HG03280 (cell line): Measurements from ENCODE around the gene CEP85L.

Experiments used
- ATAC-seq: cut with Tn5 transposase; IDR thresholded peaks from one replicate; pipeline ENCODE4 v1.9.1; 2021; ENCODE audit warnings: mild to moderate bottlenecking, moderate library complexity; ENCODE audit not compliant: unreplicated experiment

The CEP85L gene

GRCh38 chr6:118546164-118546879 is 105.1 kb downstream of the CEP85L start:
- no peak for ATAC-seq

GRCh38 chr6:118544105-118544504 is 107.3 kb downstream of the CEP85L start:
- ATAC-seq, result no peak

GRCh38 chr6:118542184-118542952 is 109.0 kb downstream of the CEP85L start:
- ATAC-seq, result no peak

GRCh38 chr6:118537574-118537973 is 113.8 kb downstream of the CEP85L start:
- ATAC-seq, result no peak

GRCh38 chr6:118536478-118536877 is 114.9 kb downstream of the CEP85L start:
- no peak for ATAC-seq

- no peak for ATAC-seq
Measured at GRCh38 chr6:118535176-118535844, 116.1 kb downstream of the CEP85L start.

GRCh38 chr6:118530942-118531341 is 120.4 kb downstream of the CEP85L start:
- ATAC-seq, result no peak

GRCh38 chr6:118529756-118530155 is 121.6 kb downstream of the CEP85L start:
- no peak for ATAC-seq

- ATAC-seq, result no peak
Measured at GRCh38 chr6:118528129-118528528, 123.3 kb downstream of the CEP85L start.

GRCh38 chr6:118525913-118526780 is 125.2 kb downstream of the CEP85L start:
- no peak for ATAC-seq

GRCh38 chr6:118524686-118525085 is 126.7 kb downstream of the CEP85L start:
- no peak for ATAC-seq

- no peak for ATAC-seq
Measured at GRCh38 chr6:118523216-118523615, 128.2 kb downstream of the CEP85L start.

- ATAC-seq, result no peak
Measured at GRCh38 chr6:118522422-118522821, 129.0 kb downstream of the CEP85L start.

- no peak for ATAC-seq
Measured at GRCh38 chr6:118514689-118515088, 136.7 kb downstream of the CEP85L start.

- ATAC-seq, result no peak
Measured at GRCh38 chr6:118511930-118512715, 139.3 kb downstream of the CEP85L start.

- no peak for ATAC-seq
Measured at GRCh38 chr6:118509009-118509617, 142.3 kb downstream of the CEP85L start.

GRCh38 chr6:118507636-118508035 is 143.8 kb downstream of the CEP85L start:
- no peak for ATAC-seq

- no peak for ATAC-seq
Measured at GRCh38 chr6:118506071-118506638, 145.2 kb downstream of the CEP85L start.

GRCh38 chr6:118505656-118506055 is 145.7 kb downstream of the CEP85L start:
- no peak for ATAC-seq
